MG63 (cell line): ENCODE data around the gene EGFR. TPM values are rescaled to one million over a fixed set of nuclear protein-coding genes. Genes with fewer than 3 reads are reported as not detected.
"Not testable (repeated sequence)": the region's sequence is repeated elsewhere in the genome, so short reads cannot be mapped to it uniquely, and the experiment has no call there.

Experiments
- DNase-seq: peaks from one replicate; pipeline ENCODE4 v3.0.0-alpha.2; 2020
- H3K27me3 ChIP-seq: fragments of 250-450 bp; sonication (Bioruptor Pico); 2 replicates; pipeline ENCODE4 v1.5.1; 2020; ENCODE audit warnings: mild to moderate bottlenecking, moderate library complexity
- H3K36me3 ChIP-seq: fragments of 250-450 bp; sonication (Bioruptor Pico); 2 replicates; pipeline ENCODE4 v1.5.1; 2020; ENCODE audit warnings: mild to moderate bottlenecking, moderate library complexity
- H3K4me3 ChIP-seq: fragments of 250-450 bp; sonication (Bioruptor Pico); 2 replicates; pipeline ENCODE4 v1.5.1; 2020; ENCODE audit warnings: mild to moderate bottlenecking, moderate library complexity
- H3K9me3 ChIP-seq: fragments of 250-450 bp; sonication (Bioruptor Pico); 2 replicates; pipeline ENCODE4 v1.5.1; 2020; ENCODE audit warnings: mild to moderate bottlenecking, moderate library complexity
- total RNA-seq: library from RNA; depleted of rRNA; stranded (reverse); fragments of >200 nt; shearing (Covaris generic); gene quantifications from 2 replicates; pipeline ENCODE4 v1.2.3, GENCODE V29; 2014; ENCODE audit warnings: low replicate concordance

Gene EGFR
- total RNA-seq, 1 experiment from 2014 or later = 20.3 TPM

DNA sequence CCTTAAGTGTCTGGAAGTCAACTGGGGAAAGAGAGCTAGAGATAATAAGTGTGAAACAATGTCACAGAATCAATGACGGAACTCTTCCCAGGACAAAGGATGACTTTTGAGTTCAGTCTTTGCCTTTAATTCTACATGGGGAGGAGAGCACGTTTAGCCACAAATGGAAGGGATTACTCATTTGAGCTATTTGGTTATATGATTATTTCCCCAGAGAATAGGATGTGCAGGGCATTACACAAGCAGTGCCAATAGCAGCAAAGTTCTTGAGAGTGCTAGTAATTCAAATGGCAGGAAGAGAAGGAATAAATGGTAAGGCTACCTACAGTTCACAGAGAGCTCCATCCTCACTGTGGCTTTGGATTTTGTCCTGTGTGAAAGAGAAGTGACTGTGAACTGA, 6.0 kb downstream of the EGFR start:
- no peak for DNase-seq
- Histone ChIP-seq H3K4me3 (no peak overlapping the region), H3K9me3 (no peaks in the 10 kb centered on the region), H3K36me3 (peaks cover 57% of the 10 kb centered on the region), H3K27me3 (no peaks in the 10 kb centered on the region)

DNA sequence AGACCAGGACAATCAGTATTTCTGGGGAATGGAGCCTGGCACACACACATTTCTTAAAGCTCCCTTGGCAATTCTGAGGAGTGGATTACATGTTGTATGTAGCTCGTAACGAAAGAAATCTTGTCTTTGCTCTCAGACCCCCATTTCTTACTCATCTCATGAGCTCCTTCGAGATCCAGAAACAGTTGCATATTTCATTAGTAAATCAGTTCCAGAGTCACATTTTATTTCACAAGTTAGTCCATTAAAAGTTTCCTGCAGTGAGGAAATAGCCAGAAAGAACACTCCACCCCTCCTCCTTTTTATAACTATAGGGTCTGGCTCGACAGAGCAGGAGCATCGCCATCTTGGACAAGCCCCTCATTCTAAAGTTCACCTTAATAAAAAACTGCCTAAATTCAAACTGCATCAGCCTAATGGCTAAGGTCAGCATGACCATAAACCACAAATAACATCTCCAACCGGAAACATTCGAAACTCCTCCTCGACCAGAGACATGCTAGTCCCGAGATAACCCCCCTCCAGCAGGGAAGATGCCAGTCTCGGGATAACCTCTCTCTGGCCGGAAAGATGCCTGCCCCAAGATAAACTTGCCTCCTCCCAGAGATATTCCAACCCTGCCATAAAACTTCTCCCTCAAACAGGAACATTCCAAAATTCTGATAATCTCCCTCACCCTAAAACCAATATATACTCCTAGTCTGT, 7.4 kb downstream of the EGFR start:
- no peak overlapping the region for H3K4me3 ChIP-seq
- H3K27me3 ChIP-seq = no peaks in the 10 kb centered on the region
- no peaks in the 10 kb centered on the region for H3K9me3 ChIP-seq
- peaks cover 47% of the 10 kb centered on the region for H3K36me3 ChIP-seq
- DNase-seq = no peak

- peaks cover 45% of the 10 kb centered on the region for H3K36me3 ChIP-seq
- DNase-seq = no peak
- H3K9me3 ChIP-seq = no peaks in the 10 kb centered on the region
- H3K4me3 ChIP-seq = no peak overlapping the region
- no peaks in the 10 kb centered on the region for H3K27me3 ChIP-seq
These were observed 8.2 kb downstream of the EGFR start for GRCh38 chr7:55026867-55027490.

- Histone ChIP-seq H3K4me3 (no peak overlapping the region), H3K36me3 (peaks cover 38% of the 10 kb centered on the region), H3K9me3 (no peaks in the 10 kb centered on the region), H3K27me3 (no peaks in the 10 kb centered on the region)
- no peak for DNase-seq
These were observed 9.2 kb downstream of the EGFR start for GRCh38 chr7:55028011-55028410.

GRCh38 chr7:55030314-55030713, 11.5 kb downstream of the EGFR start:
- H3K4me3 ChIP-seq = no peak overlapping the region
- no peaks in the 10 kb centered on the region for H3K9me3 ChIP-seq
- no peak for DNase-seq

DNA sequence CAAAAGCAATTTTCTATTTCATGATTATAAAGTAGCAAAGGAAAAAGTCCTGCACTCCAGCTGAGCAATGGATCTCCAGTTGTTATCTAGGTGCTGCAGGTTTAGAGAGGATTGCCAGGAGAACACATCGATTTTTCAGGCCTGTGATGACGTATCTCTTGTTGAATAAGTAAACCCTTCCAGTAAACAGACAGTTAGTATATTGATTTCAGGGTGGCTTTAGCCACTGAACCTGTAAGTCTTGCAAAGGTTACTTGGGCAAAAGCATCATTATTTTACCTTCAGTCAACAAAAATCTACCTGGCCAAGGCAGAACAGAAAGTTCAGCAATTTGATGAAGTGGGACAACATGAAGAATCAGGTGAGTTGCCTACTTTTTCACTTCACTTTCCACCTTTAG, 12.3 kb downstream of the EGFR start:
- no peaks in the 10 kb centered on the region for H3K9me3 ChIP-seq
- H3K4me3 ChIP-seq = no peak overlapping the region

More at GRCh38 chr7:55030314-55030713, 11.5 kb downstream of the EGFR start:
- Histone ChIP-seq H3K36me3 (peaks cover 32% of the 10 kb centered on the region), H3K27me3 (no peaks in the 10 kb centered on the region)

GRCh38 chr7:55032069-55032699, 13.4 kb downstream of the EGFR start:
- H3K9me3 ChIP-seq = no peaks in the 10 kb centered on the region
- DNase-seq = no peak
- H3K4me3 ChIP-seq = no peak overlapping the region
- H3K36me3 ChIP-seq = peaks cover 21% of the 10 kb centered on the region
- no peaks in the 10 kb centered on the region for H3K27me3 ChIP-seq

More for the DNA sequence above, 12.3 kb downstream of the EGFR start:
- H3K36me3 ChIP-seq = peaks cover 24% of the 10 kb centered on the region
- H3K27me3 ChIP-seq = no peaks in the 10 kb centered on the region
- no peak for DNase-seq

DNA sequence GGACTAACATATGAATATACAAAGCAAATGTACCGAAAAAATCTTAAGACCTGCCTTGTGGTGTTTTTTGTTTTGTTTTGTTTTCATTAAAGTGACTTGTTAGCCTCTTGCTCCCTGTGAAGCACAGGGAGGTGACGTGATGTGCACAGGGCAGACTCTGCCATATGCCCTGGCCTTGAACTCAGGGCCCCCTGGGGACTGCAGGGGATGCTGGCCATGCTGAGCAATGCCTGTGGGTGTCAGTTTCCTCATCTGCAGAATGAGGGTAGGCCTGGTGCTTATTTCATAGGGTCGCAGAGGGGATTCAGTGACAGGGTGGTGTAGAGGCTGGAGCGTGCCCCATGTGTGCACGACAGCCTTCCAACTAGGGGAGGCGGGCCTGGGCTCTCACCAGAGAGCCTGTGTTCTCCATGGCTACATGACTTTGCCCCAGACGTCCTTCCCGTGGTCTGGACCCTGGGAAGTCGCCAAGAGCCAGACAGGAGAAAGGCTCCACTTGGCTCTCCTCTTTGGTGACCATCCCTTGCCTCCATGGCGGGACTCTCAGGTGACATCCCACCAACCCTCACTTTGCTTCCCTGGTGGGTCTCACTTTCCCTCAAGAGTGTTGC, 14.5 kb downstream of the EGFR start:
- Histone ChIP-seq H3K27me3 (no peaks in the 10 kb centered on the region), H3K4me3 (no peak overlapping the region), H3K9me3 (no peaks in the 10 kb centered on the region), H3K36me3 (peaks cover 23% of the 10 kb centered on the region)
- DNase-seq = no peak

- H3K4me3 ChIP-seq = no peak overlapping the region
- H3K36me3 ChIP-seq = peaks cover 26% of the 10 kb centered on the region
- no peak for DNase-seq
- no peaks in the 10 kb centered on the region for H3K27me3 ChIP-seq
- no peaks in the 10 kb centered on the region for H3K9me3 ChIP-seq
These were observed 16.0 kb downstream of the EGFR start for GRCh38 chr7:55034776-55035175.

GRCh38 chr7:55035410-55035809, 16.6 kb downstream of the EGFR start:
- H3K36me3 ChIP-seq = peaks cover 26% of the 10 kb centered on the region
- not testable (repeated sequence) for DNase-seq, H3K27me3 ChIP-seq, H3K4me3 ChIP-seq, H3K9me3 ChIP-seq

DNA sequence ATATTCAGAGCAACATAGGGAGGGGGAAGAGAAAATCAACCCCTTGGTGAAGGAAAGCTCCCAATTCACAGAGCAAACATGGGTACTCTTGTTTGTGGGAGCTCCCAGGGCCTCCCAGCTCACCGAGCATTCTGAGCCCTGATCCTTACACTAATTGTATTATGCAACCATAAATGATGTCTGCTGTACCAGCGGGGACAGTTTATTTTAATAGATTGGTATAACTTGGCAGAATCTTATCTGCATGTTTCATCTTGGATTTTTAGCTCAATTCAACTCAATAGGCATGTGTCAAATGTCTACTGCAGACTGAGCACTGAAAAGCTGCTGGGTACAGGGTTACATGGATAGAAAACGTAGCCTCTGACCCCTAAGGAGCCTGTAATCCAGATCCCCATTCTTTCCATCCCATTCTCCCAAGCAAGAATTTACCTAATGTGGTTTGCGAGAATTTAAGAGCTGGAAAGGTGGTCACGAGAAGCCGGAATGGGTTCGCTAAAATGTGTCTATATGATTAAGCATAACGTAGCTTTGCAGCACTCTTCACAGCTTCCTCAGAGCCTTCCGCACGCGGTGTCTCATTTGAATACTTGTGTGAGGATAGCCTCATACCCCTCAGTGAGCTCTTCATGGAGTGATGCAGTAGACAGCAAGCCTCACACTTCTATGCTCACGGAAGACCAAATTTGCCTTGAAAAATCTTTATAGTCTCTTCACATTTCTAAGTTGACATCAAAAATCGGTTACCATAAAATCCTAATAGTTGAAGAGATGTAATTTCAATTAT, 18.3 kb downstream of the EGFR start:
- Histone ChIP-seq H3K36me3 (peaks cover 17% of the 10 kb centered on the region), H3K27me3 (no peaks in the 10 kb centered on the region), H3K9me3 (no peaks in the 10 kb centered on the region), H3K4me3 (no peak overlapping the region)
- DNase-seq = no peak

DNA sequence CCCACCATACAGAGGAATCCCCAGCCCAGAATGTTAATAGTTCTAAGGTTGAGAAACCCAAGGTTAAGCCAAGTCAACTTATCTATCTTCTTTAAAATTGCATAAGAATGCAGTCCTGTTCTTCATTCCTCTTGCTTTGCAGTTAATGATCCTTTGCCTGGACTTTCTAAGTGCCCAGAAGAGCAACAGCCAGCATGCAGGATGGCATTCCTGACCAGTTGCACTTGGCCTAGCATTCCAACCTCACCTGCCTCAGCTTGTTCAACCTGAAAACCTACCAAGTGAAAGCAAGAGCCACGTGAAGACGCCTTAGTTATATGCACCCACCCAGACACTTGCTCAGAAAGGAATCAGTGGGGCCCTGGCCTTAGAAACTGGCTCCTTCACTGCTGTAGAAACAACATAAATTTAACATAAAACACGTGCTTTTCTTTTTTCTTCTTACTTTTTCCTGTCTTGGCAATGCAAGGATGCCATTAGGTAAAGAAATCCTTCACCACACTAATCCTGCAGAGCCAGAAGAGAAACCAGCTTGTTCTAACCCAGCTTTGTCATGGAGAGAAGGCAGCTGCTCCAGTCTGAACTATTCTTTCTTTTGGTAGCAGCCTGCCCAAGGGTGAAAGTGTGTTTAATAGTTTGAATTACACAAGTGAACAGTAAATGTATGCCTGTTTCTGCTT, 25.0 kb downstream of the EGFR start:
- no peak for DNase-seq
- no peaks in the 10 kb centered on the region for H3K27me3 ChIP-seq
- H3K4me3 ChIP-seq = no peak overlapping the region
- peaks cover 32% of the 10 kb centered on the region for H3K36me3 ChIP-seq
- no peaks in the 10 kb centered on the region for H3K9me3 ChIP-seq

DNA sequence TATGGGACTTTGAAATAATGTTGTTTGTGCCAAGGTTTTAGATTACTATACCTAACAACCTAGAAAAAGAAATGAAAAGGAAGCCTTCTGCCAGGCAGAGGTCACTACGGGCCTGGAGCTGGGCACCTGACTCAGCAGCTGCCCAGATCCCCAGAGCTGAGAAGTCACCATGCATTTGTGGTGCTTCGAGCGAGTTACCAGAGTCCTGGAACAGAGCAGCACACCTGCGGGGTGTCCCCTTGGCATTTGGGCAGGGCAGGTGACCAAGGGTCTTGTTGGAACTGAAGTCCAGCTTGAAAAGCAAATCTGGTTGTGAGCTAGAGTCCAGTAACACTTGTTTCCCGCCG, 25.5 kb downstream of the EGFR start:
- no peak overlapping the region for H3K4me3 ChIP-seq
- peaks cover 28% of the 10 kb centered on the region for H3K36me3 ChIP-seq
- no peaks in the 10 kb centered on the region for H3K27me3 ChIP-seq
- no peaks in the 10 kb centered on the region for H3K9me3 ChIP-seq
- DNase-seq = no peak

- Histone ChIP-seq H3K9me3 (no peaks in the 10 kb centered on the region), H3K27me3 (no peaks in the 10 kb centered on the region), H3K36me3 (peaks cover 28% of the 10 kb centered on the region), H3K4me3 (no peak overlapping the region)
- DNase-seq = peak; percentile 54
These were observed 26.0 kb downstream of the EGFR start for GRCh38 chr7:55044791-55045190.

DNA sequence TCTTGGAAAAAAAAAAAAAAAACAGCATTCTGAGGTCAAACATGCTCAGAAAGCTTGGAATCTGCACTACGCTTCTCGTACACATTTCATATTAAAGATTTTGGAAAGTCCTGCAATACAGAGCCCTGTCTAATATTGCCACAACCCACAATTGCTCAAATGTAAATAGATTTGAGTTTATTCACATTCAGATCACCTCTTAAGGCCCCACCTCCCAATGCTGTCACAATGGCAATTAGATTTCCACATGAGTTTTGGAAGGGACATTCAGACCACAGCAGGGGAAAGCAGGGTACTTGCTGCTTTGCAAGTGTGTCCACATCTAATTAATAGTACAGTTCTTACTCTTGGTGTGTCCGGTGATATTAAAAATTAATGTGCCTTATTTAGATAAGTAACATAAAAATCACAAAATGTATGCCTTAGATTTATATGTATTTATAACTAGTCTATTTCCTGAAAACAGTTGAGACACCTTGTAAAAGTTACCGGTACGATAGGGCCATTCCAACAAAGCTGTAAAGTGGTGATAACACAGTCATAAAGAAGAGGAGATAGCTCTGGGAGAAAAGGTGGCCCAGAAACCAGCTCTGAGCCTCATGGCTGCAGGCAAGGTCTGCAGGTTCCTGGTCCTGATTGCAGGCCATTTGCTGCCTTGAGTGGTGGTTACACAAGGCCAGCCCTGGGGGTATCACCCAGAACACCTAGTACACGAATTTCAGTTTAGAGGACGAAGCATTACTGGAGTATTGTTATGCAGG, 27.9 kb downstream of the EGFR start:
- Histone ChIP-seq H3K27me3 (no peaks in the 10 kb centered on the region), H3K36me3 (peaks cover 30% of the 10 kb centered on the region), H3K4me3 (no peak overlapping the region), H3K9me3 (no peaks in the 10 kb centered on the region)
- no peak for DNase-seq
